Suprapubic skin (tissue), 3 donors: ENCODE measurements around the gene HOXA4.

ENCODE experiments used
- CTCF ChIP-seq, 2 donors: fragments of 200-600 bp in 1 of 2; fragments of 450-650 bp in 1 of 2; sonication (generic) in 1 of 2; IDR thresholded peaks; one replicate each; pipeline ENCODE4 v1.5.1; 2016 to 2019; ENCODE audit warnings: antibody characterized with exemption in 2 of 2, mild to moderate bottlenecking in 1 of 2, moderate library complexity in 1 of 2
- EP300 ChIP-seq: sonication (generic); formaldehyde crosslinking; IDR thresholded peaks from one replicate; pipeline ENCODE4 v1.6.1; 2017; ENCODE audit warnings: antibody characterized with exemption
- POLR2A ChIP-seq, 2 donors: fragments of 450-650 bp; IDR thresholded peaks; one replicate each; pipeline ENCODE4 v1.6.1; 2017; ENCODE audit warnings: antibody characterized with exemption in 2 of 2, mild to moderate bottlenecking in 2 of 2, moderate library complexity in 2 of 2

GRCh38 chr7:27172315-27172774, 41.8 kb upstream of the HOXA4 start:
- TF ChIP-seq EP300 (no peak), POLR2A (IDR thresholded peaks at IDR 0.05) (no peak), CTCF (IDR thresholded peaks at IDR 0.05) (no peak)
